GM10266 (cell line): ENCODE measurements around the gene CADM2.

Experiments
- DNase-seq: peaks from one replicate; pipeline ENCODE4 v3.0.0; 2012; ENCODE audit errors: extremely low spot score
- CTCF ChIP-seq: IDR thresholded peaks from 2 replicates; pipeline ENCODE4 v1.5.1; 2012; ENCODE audit warnings: mild to moderate bottlenecking, low read depth; ENCODE audit not compliant: control insufficient read depth, insufficient read depth; ENCODE audit errors: missing control alignments

Gene CADM2

DNA sequence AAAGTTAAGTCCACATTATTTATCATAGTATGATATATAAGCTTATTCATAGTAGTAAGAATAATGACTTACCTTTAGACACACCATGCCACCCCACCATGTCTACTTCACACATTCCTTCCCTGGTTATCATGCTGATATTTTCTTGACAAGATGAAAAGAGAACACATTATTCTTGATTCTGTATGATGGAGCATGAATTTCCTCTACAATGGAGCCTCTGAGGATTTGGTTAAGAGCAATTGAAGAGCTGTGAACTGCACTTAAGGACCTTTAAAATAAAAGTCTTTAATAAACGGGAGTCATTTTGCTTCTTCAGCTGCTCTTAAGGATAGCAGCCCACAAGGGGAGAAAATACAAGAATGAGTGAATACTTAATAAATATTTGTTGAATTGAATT lies 226.7 kb downstream of the CADM2 start:
- no peak for TF ChIP-seq CTCF
- DNase-seq, result no peak

GRCh38 chr3:85189731-85190130 lies 230.9 kb downstream of the CADM2 start:
- no peak for DNase-seq
- TF ChIP-seq CTCF, result no peak

GRCh38 chr3:85193565-85193964 lies 234.8 kb downstream of the CADM2 start:
- TF ChIP-seq CTCF, result no peak
- DNase-seq, result no peak

DNA sequence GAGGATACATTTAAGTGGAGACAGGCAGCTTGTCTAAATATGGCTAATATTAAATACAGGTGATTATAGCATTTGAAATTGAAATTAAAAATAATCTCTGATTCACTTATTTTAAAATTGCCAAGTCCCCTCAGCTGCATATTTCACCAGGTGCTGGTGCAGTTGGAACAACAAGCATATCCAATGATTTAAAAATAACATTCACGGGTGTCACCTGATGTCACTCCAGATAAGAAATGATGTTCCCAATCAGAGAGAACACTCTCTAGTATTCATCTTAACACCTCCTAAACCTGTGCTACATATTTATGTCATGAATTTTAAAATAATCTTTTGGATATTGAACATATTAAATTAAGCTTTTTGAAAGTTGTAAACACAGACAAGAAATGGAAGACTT lies 249.9 kb downstream of the CADM2 start:
- TF ChIP-seq CTCF, result no peak

GRCh38 chr3:85210540-85210939 lies 251.8 kb downstream of the CADM2 start:
- TF ChIP-seq CTCF, result no peak
- no peak for DNase-seq

More for the DNA sequence above, 249.9 kb downstream of the CADM2 start:
- DNase-seq, result no peak

GRCh38 chr3:85228966-85229365 lies 270.2 kb downstream of the CADM2 start:
- TF ChIP-seq CTCF, result no peak
- DNase-seq, result no peak

GRCh38 chr3:85244091-85244490 lies 285.3 kb downstream of the CADM2 start:
- no peak for DNase-seq
- TF ChIP-seq CTCF, result no peak
